IMR-90 (cell line): ENCODE results near the gene ATP10B. TPM values are rescaled to one million over a fixed set of nuclear protein-coding genes. Genes with fewer than 3 reads are reported as not detected.

Source experiments
- ATAC-seq: fragments of 200-7000 bp; cut with Tn5 transposase; 2 replicates; pipeline ENCODE4 v1.9.1; 2020; ENCODE audit warnings: low read depth, mild to moderate bottlenecking, moderate library complexity
- BruUV-seq: library from RNA; stranded (reverse); fragments of 400-500 nt; replicated peaks from 2 replicates; lab custom pipeline; 2021; lab: Mats Ljungman, UMichigan
- CTCF ChIA-PET: fragments of 300-600 bp; formaldehyde crosslinking; extraction: SDS; loops from one replicate; lab custom pipeline; 2021; ENCODE audit warnings: antibody characterized with exemption; lab: Yijun Ruan, JAX
- POLR2A ChIA-PET: fragments of 300-600 bp; sonication (Branson Sonifier 250); formaldehyde crosslinking; loops from one replicate; lab custom pipeline; 2022; ENCODE audit warnings: antibody characterized with exemption; ENCODE audit not compliant: unreplicated experiment; lab: Charles Lee
- DNase-seq: peaks from one replicate; pipeline ENCODE4 v3.0.0; 2013
- H2AFZ ChIP-seq: replicated peaks from 2 replicates; pipeline ENCODE3; 2013; ENCODE audit warnings: low read length, mild to moderate bottlenecking; ENCODE audit not compliant: poor library complexity
- H2AK5ac ChIP-seq: 2 replicates; pipeline ENCODE4 v1.6.1; 2013; ENCODE audit warnings: low read depth, low read length, inconsistent platforms
- H2AK9ac ChIP-seq: replicated peaks from 2 replicates; pipeline ENCODE3; 2013; ENCODE audit warnings: mild to moderate bottlenecking, low read depth, low read length, moderate library complexity; ENCODE audit not compliant: poor library complexity
- H2BK120ac ChIP-seq: 2 replicates; pipeline ENCODE4 v1.6.1; 2013; ENCODE audit warnings: low read depth, low read length, inconsistent platforms
- H2BK15ac ChIP-seq: 3 replicates; pipeline ENCODE4 v1.6.1; 2013; ENCODE audit warnings: low read depth, low read length, inconsistent platforms
- H2BK20ac ChIP-seq: 2 replicates; pipeline ENCODE4 v1.6.1; 2013; ENCODE audit warnings: low read depth, mild to moderate bottlenecking, inconsistent platforms, low read length, moderate library complexity
- H2BK5ac ChIP-seq: 2 replicates; pipeline ENCODE4 v1.6.1; 2013; ENCODE audit warnings: mild to moderate bottlenecking, low read depth, low read length, inconsistent platforms; ENCODE audit not compliant: poor library complexity, severe bottlenecking
- H3K14ac ChIP-seq: replicated peaks from 2 replicates; pipeline ENCODE4 v1.6.1; 2013; ENCODE audit warnings: low read depth, low read length, inconsistent platforms
- H3K18ac ChIP-seq: 2 replicates; pipeline ENCODE4 v1.6.1; 2013; ENCODE audit warnings: low read depth, low read length, control low read depth
- H3K23ac ChIP-seq: 2 replicates; pipeline ENCODE4 v1.6.1; 2013; ENCODE audit warnings: low read depth, low read length, inconsistent platforms
- H3K27ac ChIP-seq: 2 replicates; pipeline ENCODE4 v1.5.1; 2013; ENCODE audit warnings: mild to moderate bottlenecking, control low read depth, low read length; ENCODE audit not compliant: insufficient read depth
- H3K27me3 ChIP-seq: 2 replicates; pipeline ENCODE4 v1.6.1; 2013; ENCODE audit warnings: low read length; ENCODE audit not compliant: control insufficient read depth, insufficient read depth
- H3K36me3 ChIP-seq: 2 replicates; pipeline ENCODE4 v1.6.1; 2013; ENCODE audit warnings: low read length, mixed read lengths; ENCODE audit not compliant: control insufficient read depth, insufficient read depth
- H3K4ac ChIP-seq: 2 replicates; pipeline ENCODE4 v1.6.1; 2013; ENCODE audit warnings: low read depth, low read length, inconsistent platforms
- H3K4me1 ChIP-seq: 2 replicates; pipeline ENCODE4 v1.6.1; 2013; ENCODE audit warnings: low read length, mixed read lengths; ENCODE audit not compliant: control insufficient read depth, insufficient read depth
- H3K4me2 ChIP-seq: 2 replicates; pipeline ENCODE4 v1.6.1; 2013; ENCODE audit warnings: low read depth, mild to moderate bottlenecking, control low read depth, low read length, moderate library complexity
- H3K4me3 ChIP-seq: 2 replicates; pipeline ENCODE4 v1.5.1; 2013; ENCODE audit warnings: low read depth, mild to moderate bottlenecking, control low read depth, low read length, moderate library complexity; ENCODE audit not compliant: insufficient read depth
- H3K56ac ChIP-seq: 2 replicates; pipeline ENCODE4 v1.6.1; 2013; ENCODE audit warnings: low read length, inconsistent platforms; ENCODE audit not compliant: insufficient read depth; ENCODE audit errors: extremely low read depth
- H3K79me1 ChIP-seq, 2 experiments: 2 replicates each; pipeline ENCODE4 v1.6.1; 2013; ENCODE audit warnings: low read length in 2 of 2, inconsistent platforms in 1 of 2, low read depth in 1 of 2
- H3K9ac ChIP-seq: 2 replicates; pipeline ENCODE4 v1.6.1; 2013; ENCODE audit warnings: low read depth, low read length, control low read depth
- H3K9me1 ChIP-seq: 2 replicates; pipeline ENCODE4 v1.6.1; 2013; ENCODE audit warnings: low read length, inconsistent platforms; ENCODE audit not compliant: insufficient read depth
- H3K9me3 ChIP-seq: 2 replicates; pipeline ENCODE4 v1.6.1; 2013; ENCODE audit warnings: low read length; ENCODE audit not compliant: control insufficient read depth, insufficient read depth
- H4K20me1 ChIP-seq: 2 replicates; pipeline ENCODE4 v1.6.1; 2013; ENCODE audit warnings: low read length, inconsistent platforms; ENCODE audit not compliant: insufficient read depth
- H4K5ac ChIP-seq: 2 replicates; pipeline ENCODE4 v1.6.1; 2013; ENCODE audit warnings: mild to moderate bottlenecking, low read depth, low read length, control low read depth
- H4K8ac ChIP-seq, 2 experiments: 2 replicates each; pipeline ENCODE4 v1.6.1; 2013; ENCODE audit warnings: low read depth in 2 of 2, low read length in 2 of 2, control low read depth in 1 of 2, inconsistent platforms in 1 of 2
- H4K91ac ChIP-seq: 2 replicates; pipeline ENCODE4 v1.6.1; 2013; ENCODE audit warnings: low read depth, low read length, inconsistent platforms; ENCODE audit not compliant: insufficient read depth
- NFE2L2 ChIP-seq: fragments of 150-350 bp; IDR thresholded peaks from 2 replicates; pipeline ENCODE4 v1.6.1; 2016; ENCODE audit warnings: low read depth, mild to moderate bottlenecking, low read length
- WGBS, 2 experiments: methylation state at CpG; one replicate each; pipeline versions ENCODE4 v1.1.5 to v1.1.7; 2013; ENCODE audit warnings: missing lambda C conversion rate in 2 of 2; ENCODE audit not compliant: insufficient read length in 1 of 2; ENCODE audit errors: extremely low coverage in 2 of 2; 5-methylcytosine and 5-hydroxymethylcytosine counted together
- dilution Hi-C: fragments of 300-500 bp; cut with HindIII; formaldehyde crosslinking; loops from one replicate; pipeline ENCODE4 v1.14.3; 2018; ENCODE audit warnings: low sequenced_read_pairs; ENCODE audit not compliant: unreplicated experiment
- in situ Hi-C: fragments of 300-500 bp; cut with MboI; formaldehyde crosslinking; loops from 3 replicates; pipeline ENCODE4 v1.14.3; 2019; ENCODE audit warnings: low sequenced_read_pairs, inconsistent platforms, mixed read lengths
- intact Hi-C: fragments of 100-400 bp; cut with micrococcal nuclease; formaldehyde crosslinking; loops from 2 replicates; pipeline ENCODE4 v1.10.0; 2022
- polyA plus RNA-seq, 3 experiments: library from polyadenylated mRNA; depleted of rRNA; stranded (reverse); fragments of >200 nt; gene quantifications; 2 replicates each; pipeline ENCODE4 v1.2.3, GENCODE V29; 2012; ENCODE audit warnings: low replicate concordance in 1 of 3
- total RNA-seq: library from RNA; depleted of rRNA; stranded (reverse); fragments of >200 nt; gene quantifications from 2 replicates; pipeline ENCODE4 v1.2.3, GENCODE V29; 2012

The ATP10B gene
- total and polyA plus RNA-seq, 2 of the 4 experiments (the other 2 are of a cell fraction): not detected

- dilution Hi-C loops (no loop called here), intact Hi-C loops (no loop called here), in situ Hi-C loops (no loop called here)
- Histone ChIP-seq H3K9me3 (no peaks in the 10 kb centered on the region), H4K20me1 (no peaks in the 10 kb centered on the region), H4K5ac (no peak overlapping the region), H3K9me1 (no peaks in the 10 kb centered on the region), H2AK5ac (no peak overlapping the region), H4K8ac (no peak overlapping the region), H2BK5ac (no peak overlapping the region), H2AK9ac (no peak overlapping the region), H2BK120ac (no peak overlapping the region), H3K27ac (no peak overlapping the region), H3K9ac (no peak overlapping the region), H3K14ac (no peak overlapping the region), H4K91ac (no peak overlapping the region), H2BK20ac (no peak overlapping the region), H3K4ac (no peak overlapping the region), H2BK15ac (no peak overlapping the region), H3K18ac (no peak overlapping the region), H3K4me2 (no peak overlapping the region), H3K27me3 (no peaks in the 10 kb centered on the region), H3K36me3 (no peaks in the 10 kb centered on the region), H3K79me1 (no peaks in the 10 kb centered on the region), H3K23ac (no peak overlapping the region), H3K56ac (no peak overlapping the region), H3K4me1 (no peaks in the 10 kb centered on the region), H3K4me3 (no peak overlapping the region), H2AFZ (no peak overlapping the region)
- no TSS peak for BruUV-seq
- ATAC-seq (no peak), DNase-seq (no peak)
- ChIA-PET POLR2A (no interaction called here), CTCF (no interaction called here)
- TF ChIP-seq NFE2L2: no peak
- 75% methylated on average over 2 of the region's 3 CpGs; no CpG with 5 or more reads in 1 of the 2 experiments for WGBS, 2 experiments
These were observed 296.4 kb downstream of the ATP10B start for GRCh38 chr5:160555581-160555970.
